Measurements from ENCODE around the gene SLC39A11. TPM values are rescaled to one million over a fixed set of nuclear protein-coding genes. Genes with fewer than 3 reads are reported as not detected.

The SLC39A11 gene
- total and polyA plus RNA-seq, 2 of the 13 experiments (the other 11 are each of a cell fraction or from before 2014, with no cell fraction given) = 17.2 to 31.5 TPM

DNA sequence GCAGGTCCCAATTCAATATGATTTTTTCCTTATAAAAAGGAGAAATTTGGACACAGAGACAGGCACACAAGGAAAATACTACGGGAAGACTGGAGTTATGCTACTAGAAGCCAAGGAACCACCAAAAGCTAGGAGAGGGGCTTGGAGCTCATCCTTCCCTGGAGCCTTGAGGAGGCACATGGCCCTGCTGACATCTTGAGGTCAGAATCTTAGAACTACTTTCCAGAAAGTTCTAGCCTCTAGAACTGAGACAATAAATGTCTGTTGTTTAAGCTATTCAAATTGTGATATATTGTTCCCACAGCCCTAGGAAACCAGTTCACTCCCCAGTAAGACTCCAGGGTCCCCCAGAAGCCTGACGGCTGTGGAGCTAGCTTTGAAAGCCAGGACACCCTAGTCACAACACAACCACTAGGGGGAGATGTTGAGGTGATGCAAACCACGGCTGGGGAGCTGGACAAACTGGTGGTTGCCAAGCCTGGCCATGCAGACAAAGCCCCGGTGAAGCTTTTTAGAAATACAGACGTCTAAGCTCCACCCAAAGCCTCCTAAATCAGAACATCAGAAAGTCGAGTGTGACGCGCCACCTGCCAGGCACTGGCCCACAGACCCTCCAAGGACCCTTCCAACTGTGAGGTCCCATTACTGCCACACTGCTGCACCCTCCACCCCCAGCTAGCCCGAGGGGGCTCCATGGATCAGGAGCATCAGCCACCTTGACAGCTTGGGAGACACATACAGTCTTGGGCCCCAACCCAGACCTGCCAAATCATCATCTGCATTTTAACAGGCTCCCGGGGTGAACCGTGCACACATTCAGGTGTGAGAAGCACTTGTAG is 106.4 kb downstream of the SLC39A11 start (continued):
- TF ChIP-seq CAMTA2 (CRISPR knock-in tag; IDR thresholded peaks at IDR 0.05; ENCODE audit: borderline replicate concordance) (no peak), HNRNPUL1 (IDR thresholded peaks at IDR 0.05; ENCODE audit: low read depth, low read length) (no peak), NR2C2 (CRISPR knock-in tag; IDR thresholded peaks at IDR 0.05; ENCODE audit: borderline replicate concordance) (no peak), HMG20A (CRISPR knock-in tag; IDR thresholded peaks at IDR 0.05; ENCODE audit: borderline replicate concordance) (peak; percentile 27; the same call in 1 of the 2 replicates), ZNF12 (CRISPR knock-in tag; IDR thresholded peaks at IDR 0.05) (peak; percentile 46; the same call in 1 of the 2 replicates), RBM39 (IDR thresholded peaks at IDR 0.05; ENCODE audit: low read depth, low read length, poor library complexity, severe bottlenecking) (no peak), KAT8 (CRISPR knock-in tag; IDR thresholded peaks at IDR 0.05) (no peak), RCOR2 (CRISPR knock-in tag; IDR thresholded peaks at IDR 0.05) (no peak), ZNF614 (CRISPR knock-in tag; IDR thresholded peaks at IDR 0.05; ENCODE audit: borderline replicate concordance) (0 out of 2 replicates have a peak, but pooled peaks have one; percentile 42), ZNF652 (CRISPR knock-in tag; IDR thresholded peaks at IDR 0.05; ENCODE audit: borderline replicate concordance, low read depth) (peak; percentile 65; the same call in 1 of the 2 replicates), ZNF335 (CRISPR knock-in tag; IDR thresholded peaks at IDR 0.05) (no peak), BHLHE40 (IDR thresholded peaks at IDR 0.05; ENCODE audit: low read length) (peak; percentile 44; the same call in 1 of the 2 replicates), JUNB (CRISPR knock-in tag; IDR thresholded peaks at IDR 0.05; ENCODE audit: borderline replicate concordance) (no peak), ZFP62 (CRISPR knock-in tag; IDR thresholded peaks at IDR 0.05) (no peak), ZNF501 (CRISPR knock-in tag; IDR thresholded peaks at IDR 0.05) (0 out of 2 replicates have a peak, but pooled peaks have one; percentile 47), RNF2 (conservative IDR thresholded peaks at IDR 0.05; ENCODE audit: low read depth) (no peak)
- TF ChIP-seq, protein P1, sequence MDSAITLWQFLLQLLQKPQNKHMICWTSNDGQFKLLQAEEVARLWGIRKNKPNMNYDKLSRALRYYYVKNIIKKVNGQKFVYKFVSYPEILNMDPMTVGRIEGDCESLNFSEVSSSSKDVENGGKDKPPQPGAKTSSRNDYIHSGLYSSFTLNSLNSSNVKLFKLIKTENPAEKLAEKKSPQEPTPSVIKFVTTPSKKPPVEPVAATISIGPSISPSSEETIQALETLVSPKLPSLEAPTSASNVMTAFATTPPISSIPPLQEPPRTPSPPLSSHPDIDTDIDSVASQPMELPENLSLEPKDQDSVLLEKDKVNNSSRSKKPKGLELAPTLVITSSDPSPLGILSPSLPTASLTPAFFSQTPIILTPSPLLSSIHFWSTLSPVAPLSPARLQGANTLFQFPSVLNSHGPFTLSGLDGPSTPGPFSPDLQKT (CRISPR knock-in tag; IDR thresholded peaks at IDR 0.05; ENCODE audit: borderline replicate concordance) = no peak
- TF ChIP-seq, protein P2, sequence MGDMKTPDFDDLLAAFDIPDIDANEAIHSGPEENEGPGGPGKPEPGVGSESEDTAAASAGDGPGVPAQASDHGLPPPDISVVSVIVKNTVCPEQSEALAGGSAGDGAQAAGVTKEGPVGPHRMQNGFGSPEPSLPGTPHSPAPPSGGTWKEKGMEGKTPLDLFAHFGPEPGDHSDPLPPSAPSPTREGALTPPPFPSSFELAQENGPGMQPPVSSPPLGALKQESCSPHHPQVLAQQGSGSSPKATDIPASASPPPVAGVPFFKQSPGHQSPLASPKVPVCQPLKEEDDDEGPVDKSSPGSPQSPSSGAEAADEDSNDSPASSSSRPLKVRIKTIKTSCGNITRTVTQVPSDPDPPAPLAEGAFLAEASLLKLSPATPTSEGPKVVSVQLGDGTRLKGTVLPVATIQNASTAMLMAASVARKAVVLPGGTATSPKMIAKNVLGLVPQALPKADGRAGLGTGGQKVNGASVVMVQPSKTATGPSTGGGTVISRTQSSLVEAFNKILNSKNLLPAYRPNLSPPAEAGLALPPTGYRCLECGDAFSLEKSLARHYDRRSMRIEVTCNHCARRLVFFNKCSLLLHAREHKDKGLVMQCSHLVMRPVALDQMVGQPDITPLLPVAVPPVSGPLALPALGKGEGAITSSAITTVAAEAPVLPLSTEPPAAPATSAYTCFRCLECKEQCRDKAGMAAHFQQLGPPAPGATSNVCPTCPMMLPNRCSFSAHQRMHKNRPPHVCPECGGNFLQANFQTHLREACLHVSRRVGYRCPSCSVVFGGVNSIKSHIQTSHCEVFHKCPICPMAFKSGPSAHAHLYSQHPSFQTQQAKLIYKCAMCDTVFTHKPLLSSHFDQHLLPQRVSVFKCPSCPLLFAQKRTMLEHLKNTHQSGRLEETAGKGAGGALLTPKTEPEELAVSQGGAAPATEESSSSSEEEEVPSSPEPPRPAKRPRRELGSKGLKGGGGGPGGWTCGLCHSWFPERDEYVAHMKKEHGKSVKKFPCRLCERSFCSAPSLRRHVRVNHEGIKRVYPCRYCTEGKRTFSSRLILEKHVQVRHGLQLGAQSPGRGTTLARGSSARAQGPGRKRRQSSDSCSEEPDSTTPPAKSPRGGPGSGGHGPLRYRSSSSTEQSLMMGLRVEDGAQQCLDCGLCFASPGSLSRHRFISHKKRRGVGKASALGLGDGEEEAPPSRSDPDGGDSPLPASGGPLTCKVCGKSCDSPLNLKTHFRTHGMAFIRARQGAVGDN (CRISPR knock-in tag; IDR thresholded peaks at IDR 0.05) = peak; percentile 30; the same call in 1 of the 2 replicates
- TF ChIP-seq, protein P3, sequence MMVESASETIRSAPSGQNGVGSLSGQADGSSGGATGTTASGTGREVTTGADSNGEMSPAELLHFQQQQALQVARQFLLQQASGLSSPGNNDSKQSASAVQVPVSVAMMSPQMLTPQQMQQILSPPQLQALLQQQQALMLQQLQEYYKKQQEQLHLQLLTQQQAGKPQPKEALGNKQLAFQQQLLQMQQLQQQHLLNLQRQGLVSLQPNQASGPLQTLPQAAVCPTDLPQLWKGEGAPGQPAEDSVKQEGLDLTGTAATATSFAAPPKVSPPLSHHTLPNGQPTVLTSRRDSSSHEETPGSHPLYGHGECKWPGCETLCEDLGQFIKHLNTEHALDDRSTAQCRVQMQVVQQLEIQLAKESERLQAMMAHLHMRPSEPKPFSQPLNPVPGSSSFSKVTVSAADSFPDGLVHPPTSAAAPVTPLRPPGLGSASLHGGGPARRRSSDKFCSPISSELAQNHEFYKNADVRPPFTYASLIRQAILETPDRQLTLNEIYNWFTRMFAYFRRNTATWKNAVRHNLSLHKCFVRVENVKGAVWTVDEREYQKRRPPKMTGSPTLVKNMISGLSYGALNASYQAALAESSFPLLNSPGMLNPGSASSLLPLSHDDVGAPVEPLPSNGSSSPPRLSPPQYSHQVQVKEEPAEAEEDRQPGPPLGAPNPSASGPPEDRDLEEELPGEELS (CRISPR knock-in tag; IDR thresholded peaks at IDR 0.05) = 0 out of 2 replicates have a peak, but pooled peaks have one; percentile 33
- TF ChIP-seq, protein P4, sequence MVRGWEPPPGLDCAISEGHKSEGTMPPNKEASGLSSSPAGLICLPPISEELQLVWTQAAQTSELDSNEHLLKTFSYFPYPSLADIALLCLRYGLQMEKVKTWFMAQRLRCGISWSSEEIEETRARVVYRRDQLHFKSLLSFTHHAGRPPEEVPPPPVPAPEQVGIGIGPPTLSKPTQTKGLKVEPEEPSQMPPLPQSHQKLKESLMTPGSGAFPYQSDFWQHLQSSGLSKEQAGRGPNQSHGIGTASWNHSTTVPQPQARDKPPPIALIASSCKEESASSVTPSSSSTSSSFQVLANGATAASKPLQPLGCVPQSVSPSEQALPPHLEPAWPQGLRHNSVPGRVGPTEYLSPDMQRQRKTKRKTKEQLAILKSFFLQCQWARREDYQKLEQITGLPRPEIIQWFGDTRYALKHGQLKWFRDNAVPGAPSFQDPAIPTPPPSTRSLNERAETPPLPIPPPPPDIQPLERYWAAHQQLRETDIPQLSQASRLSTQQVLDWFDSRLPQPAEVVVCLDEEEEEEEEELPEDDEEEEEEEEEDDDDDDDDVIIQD (CRISPR knock-in tag; IDR thresholded peaks at IDR 0.05; ENCODE audit: low read depth) = 0 out of 2 replicates have a peak, but pooled peaks have one; percentile 50

All from HepG2 (cell line).